SU-DHL-6 (cell line): ENCODE results near the gene COL20A1.

ENCODE experiments used
- H2AFZ ChIP-seq: fragments of 200-600 bp; sonication (generic); 2 replicates; pipeline ENCODE4 v1.6.1; 2014; ENCODE audit warnings: low read depth, mild to moderate bottlenecking, moderate library complexity, mixed read lengths, antibody characterized with exemption, low read length; ENCODE audit not compliant: severe bottlenecking
- H3F3A ChIP-seq: fragments of 200-600 bp; shearing (Covaris generic); 2 replicates; pipeline ENCODE4 v1.6.0; 2016; ENCODE audit warnings: antibody characterized with exemption, mild to moderate bottlenecking; ENCODE audit not compliant: insufficient read depth
- H3K27ac ChIP-seq: fragments of 200-600 bp; sonication (generic); 2 replicates; pipeline ENCODE4 v1.5.1; 2016; ENCODE audit warnings: low read depth, mild to moderate bottlenecking, low read length, moderate library complexity, mixed read lengths
- H3K27me3 ChIP-seq: fragments of 200-600 bp; sonication (generic), shearing (Covaris generic); 2 replicates; pipeline ENCODE4 v1.6.0; 2014; ENCODE audit warnings: mild to moderate bottlenecking, low read length
- H3K36me3 ChIP-seq: fragments of 200-600 bp; sonication (generic); 2 replicates; pipeline ENCODE4 v1.6.1; 2014; ENCODE audit warnings: mild to moderate bottlenecking, low read length, mixed read lengths
- H3K4me2 ChIP-seq: fragments of 300-600, 200-600 bp; shearing (Covaris generic), sonication (generic); 2 replicates; pipeline ENCODE4 v1.6.0; 2014; ENCODE audit warnings: low read length, low read depth, mild to moderate bottlenecking; ENCODE audit not compliant: poor library complexity, severe bottlenecking
- H3K4me3 ChIP-seq: fragments of 200-600 bp; sonication (generic); 2 replicates; pipeline ENCODE4 v1.5.1; 2014; ENCODE audit warnings: antibody characterized with exemption, low read length, mild to moderate bottlenecking, mixed read lengths; ENCODE audit not compliant: insufficient read depth, poor library complexity, severe bottlenecking
- H3K79me2 ChIP-seq: fragments of 200-600 bp; sonication (generic); 2 replicates; pipeline ENCODE4 v1.6.1; 2014; ENCODE audit warnings: mild to moderate bottlenecking, low read length, moderate library complexity; ENCODE audit not compliant: insufficient read depth
- H3K9ac ChIP-seq: fragments of 200-600 bp; sonication (generic); 2 replicates; pipeline ENCODE4 v1.7.0; 2014; ENCODE audit warnings: mild to moderate bottlenecking, low read length
- H3K9me2 ChIP-seq: fragments of 200-600 bp; sonication (generic); replicated peaks from 2 replicates; pipeline ENCODE4 v1.6.1; 2014; ENCODE audit warnings: low read length; ENCODE audit not compliant: insufficient read depth
- H3K9me3 ChIP-seq: fragments of 200-600 bp; sonication (generic); 2 replicates; pipeline ENCODE4 v1.6.1; 2014; ENCODE audit warnings: low read length, mixed read lengths; ENCODE audit not compliant: insufficient read depth
- H4K20me1 ChIP-seq: fragments of 200-600 bp; sonication (generic); 2 replicates; pipeline ENCODE4 v1.6.1; 2014; ENCODE audit warnings: low read depth, mild to moderate bottlenecking, antibody characterized with exemption, low read length, moderate library complexity, mixed read lengths
- EZH2phosphoT487 ChIP-seq: fragments of 200-600 bp; sonication (generic), shearing (Covaris generic); conservative IDR thresholded peaks from 2 replicates; pipeline ENCODE4 v1.6.1; 2018; ENCODE audit warnings: mild to moderate bottlenecking, antibody characterized with exemption, low read length, moderate library complexity, mixed read lengths
- TF ChIP-seq, protein P1 (sequence below): fragments of 200-600 bp; sonication (generic); IDR thresholded peaks from one replicate; pipeline ENCODE4 v1.5.1; 2017; ENCODE audit warnings: antibody characterized with exemption, mild to moderate bottlenecking, low read length, moderate library complexity; ENCODE audit not compliant: insufficient read depth, poor library complexity, severe bottlenecking

Gene COL20A1

DNA sequence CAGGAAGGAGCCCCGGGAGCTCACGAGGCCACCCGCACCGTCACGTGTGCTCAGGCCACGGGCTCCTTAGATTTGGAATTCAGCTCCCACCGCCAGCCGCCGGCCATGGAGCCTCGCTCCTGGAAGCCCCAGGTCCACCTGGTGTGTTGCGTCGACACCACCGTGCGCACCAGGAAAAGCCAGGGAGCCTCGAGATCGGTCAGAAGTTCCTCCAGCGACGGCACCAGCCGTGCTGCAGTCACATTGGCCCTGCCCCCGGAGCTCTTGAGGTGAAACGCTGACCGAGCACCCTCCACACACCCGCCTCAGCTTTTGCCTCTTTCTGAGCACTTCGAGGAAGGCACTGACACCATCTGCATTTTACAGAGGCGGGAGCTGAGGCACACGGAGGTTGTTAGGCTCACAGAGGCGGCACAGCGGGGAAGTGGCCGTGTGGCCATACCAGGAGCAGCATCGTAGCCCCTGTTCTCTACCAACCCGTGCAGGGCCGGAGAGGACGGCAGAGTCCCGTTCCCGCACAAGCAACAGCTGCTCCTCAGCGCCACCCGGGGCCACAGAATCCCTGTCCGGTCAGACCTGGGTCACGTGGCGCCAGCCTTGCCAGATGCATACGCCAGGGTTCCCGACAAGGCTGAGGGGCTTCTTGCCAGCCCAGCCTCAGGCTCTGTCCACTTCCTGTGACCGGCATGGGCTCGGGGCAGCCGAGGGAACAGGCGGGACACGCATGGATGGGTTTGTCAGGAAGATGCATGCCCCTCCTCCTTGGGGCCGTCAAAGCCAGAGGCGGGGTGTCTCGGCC, 46.3 kb upstream of the COL20A1 start:
- no peaks in the 10 kb centered on the region for H3F3A ChIP-seq
- no peaks in the 10 kb centered on the region for H3K27me3 ChIP-seq
- no peaks in the 10 kb centered on the region for H3K9me2 ChIP-seq
- no peaks in the 10 kb centered on the region for H3K79me2 ChIP-seq
- no peaks in the 10 kb centered on the region for H3K9me3 ChIP-seq
- H3K4me3 ChIP-seq = no peak overlapping the region
- no peak overlapping the region for H2AFZ ChIP-seq
- no peak for TF ChIP-seq EZH2phosphoT487
- TF ChIP-seq, protein P1, sequence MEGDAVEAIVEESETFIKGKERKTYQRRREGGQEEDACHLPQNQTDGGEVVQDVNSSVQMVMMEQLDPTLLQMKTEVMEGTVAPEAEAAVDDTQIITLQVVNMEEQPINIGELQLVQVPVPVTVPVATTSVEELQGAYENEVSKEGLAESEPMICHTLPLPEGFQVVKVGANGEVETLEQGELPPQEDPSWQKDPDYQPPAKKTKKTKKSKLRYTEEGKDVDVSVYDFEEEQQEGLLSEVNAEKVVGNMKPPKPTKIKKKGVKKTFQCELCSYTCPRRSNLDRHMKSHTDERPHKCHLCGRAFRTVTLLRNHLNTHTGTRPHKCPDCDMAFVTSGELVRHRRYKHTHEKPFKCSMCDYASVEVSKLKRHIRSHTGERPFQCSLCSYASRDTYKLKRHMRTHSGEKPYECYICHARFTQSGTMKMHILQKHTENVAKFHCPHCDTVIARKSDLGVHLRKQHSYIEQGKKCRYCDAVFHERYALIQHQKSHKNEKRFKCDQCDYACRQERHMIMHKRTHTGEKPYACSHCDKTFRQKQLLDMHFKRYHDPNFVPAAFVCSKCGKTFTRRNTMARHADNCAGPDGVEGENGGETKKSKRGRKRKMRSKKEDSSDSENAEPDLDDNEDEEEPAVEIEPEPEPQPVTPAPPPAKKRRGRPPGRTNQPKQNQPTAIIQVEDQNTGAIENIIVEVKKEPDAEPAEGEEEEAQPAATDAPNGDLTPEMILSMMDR = no peak
- H3K27ac ChIP-seq = no peak overlapping the region
- H3K4me2 ChIP-seq = no peak overlapping the region
- H3K9ac ChIP-seq = no peak overlapping the region
- no peaks in the 10 kb centered on the region for H3K36me3 ChIP-seq
- no peaks in the 10 kb centered on the region for H4K20me1 ChIP-seq

GRCh38 chr20:63247671-63248228, 45.2 kb upstream of the COL20A1 start:
- Histone ChIP-seq H3K4me3 (no peak overlapping the region), H2AFZ (no peak overlapping the region), H3K36me3 (no peaks in the 10 kb centered on the region), H3F3A (no peaks in the 10 kb centered on the region), H3K4me2 (no peak overlapping the region), H3K27ac (no peak overlapping the region), H3K9me2 (no peaks in the 10 kb centered on the region), H3K27me3 (no peaks in the 10 kb centered on the region), H3K9ac (no peak overlapping the region), H4K20me1 (no peaks in the 10 kb centered on the region), H3K9me3 (no peaks in the 10 kb centered on the region), H3K79me2 (no peaks in the 10 kb centered on the region)
- TF ChIP-seq, protein P1 = no peak
- TF ChIP-seq EZH2phosphoT487 = no peak

- no peak overlapping the region for H3K4me2 ChIP-seq
- H3F3A ChIP-seq = no peaks in the 10 kb centered on the region
- H3K27me3 ChIP-seq = no peaks in the 10 kb centered on the region
- no peaks in the 10 kb centered on the region for H3K36me3 ChIP-seq
- H3K4me3 ChIP-seq = no peak overlapping the region
- no peak overlapping the region for H2AFZ ChIP-seq
- no peak for TF ChIP-seq EZH2phosphoT487
- TF ChIP-seq, protein P1 = no peak
- no peaks in the 10 kb centered on the region for H3K79me2 ChIP-seq
- H3K9ac ChIP-seq = no peak overlapping the region
- H3K9me3 ChIP-seq = no peaks in the 10 kb centered on the region
- H4K20me1 ChIP-seq = no peaks in the 10 kb centered on the region
- no peaks in the 10 kb centered on the region for H3K9me2 ChIP-seq
- H3K27ac ChIP-seq = no peak overlapping the region
Observed at GRCh38 chr20:63248835-63249591, 44.0 kb upstream of the COL20A1 start.
